Stimulated activated CD8-positive, alpha-beta memory T cell treated with anti-CD3 and anti-CD28 coated beads, Interleukin-12 subunit alpha, Interleukin-12 subunit beta, amount 100 ng/mL, for 24 hours (primary cell): ENCODE data around the gene DDOST.

Source experiments
- DNase-seq: peaks from one replicate; pipeline ENCODE4 v3.0.0-alpha.2; 2020; ENCODE audit errors: extremely low read depth

DDOST gene

DNA sequence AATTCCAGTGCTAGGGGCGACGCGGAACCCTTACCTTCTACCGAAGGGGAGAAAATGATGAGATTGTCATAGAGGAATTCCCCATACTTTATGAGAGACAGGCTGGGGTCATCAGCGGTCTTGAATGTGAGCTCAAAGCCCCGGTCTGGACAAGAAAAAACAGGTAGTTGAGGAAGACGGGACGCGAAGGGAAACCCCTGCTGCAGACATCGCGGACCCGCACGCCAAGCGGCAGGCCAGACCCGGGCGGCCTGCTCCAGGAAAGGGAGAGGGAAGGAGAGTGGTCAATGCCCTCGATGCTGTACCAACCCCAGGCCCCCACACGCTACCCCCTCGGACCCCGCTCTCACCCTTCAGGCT lies 342 bp downstream of the DDOST start:
- DNase-seq, result no peak

DNA sequence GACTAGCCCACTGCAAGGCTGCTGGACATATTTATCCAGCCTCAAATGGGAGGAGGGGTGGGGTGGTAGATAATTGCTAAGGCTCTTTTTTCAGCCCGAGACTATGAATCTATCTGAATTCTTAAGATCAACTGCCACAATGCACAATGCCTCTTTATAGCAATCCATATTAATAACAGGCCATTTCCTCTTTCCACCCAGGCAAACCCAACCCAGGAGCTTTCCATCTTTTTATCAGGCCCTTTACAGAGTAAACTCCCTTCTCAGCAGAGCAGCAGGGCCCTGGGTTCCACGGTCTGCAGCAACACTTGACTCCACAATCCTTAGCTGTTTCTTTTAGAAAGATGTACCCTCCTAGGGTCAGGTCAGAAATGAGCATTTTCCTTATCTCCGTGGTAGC lies 806 bp downstream of the DDOST start:
- no peak for DNase-seq

DNA sequence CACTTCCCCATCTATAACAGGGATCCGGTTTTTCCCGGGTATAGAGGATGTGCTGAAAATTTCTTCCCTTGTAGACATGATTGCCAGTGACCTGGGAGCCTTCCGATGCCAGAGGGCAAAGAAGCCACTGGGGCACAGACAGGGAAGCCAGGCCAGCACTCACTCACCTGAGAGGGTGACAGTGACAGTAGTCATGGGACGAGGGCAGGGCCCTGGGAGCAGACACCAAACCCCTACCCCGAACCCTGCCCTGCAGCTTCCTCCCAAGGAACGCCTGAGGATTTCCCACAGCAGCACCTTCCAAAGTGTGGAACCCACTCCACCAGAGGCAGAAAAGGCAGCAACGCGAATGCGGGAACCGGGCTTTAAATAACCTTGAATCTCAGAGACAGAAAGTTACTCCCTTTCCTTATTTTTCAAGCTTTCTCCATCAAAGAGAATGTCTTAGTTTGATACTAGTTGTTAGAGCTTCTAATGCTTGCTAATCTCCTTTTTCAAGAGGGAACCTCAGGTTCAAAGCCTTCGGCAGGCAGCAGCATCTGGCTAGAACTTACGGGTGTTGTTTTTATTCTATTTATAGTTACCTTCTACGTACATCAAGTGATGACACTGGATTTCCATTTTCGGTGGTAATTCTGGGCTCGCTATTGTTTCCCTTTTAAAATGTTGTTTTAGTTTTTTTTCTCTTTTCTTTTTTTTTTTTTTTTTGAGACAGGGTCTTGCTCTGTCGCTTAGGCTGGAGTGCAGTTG lies 2.8 kb downstream of the DDOST start:
- DNase-seq, result no peak

DNA sequence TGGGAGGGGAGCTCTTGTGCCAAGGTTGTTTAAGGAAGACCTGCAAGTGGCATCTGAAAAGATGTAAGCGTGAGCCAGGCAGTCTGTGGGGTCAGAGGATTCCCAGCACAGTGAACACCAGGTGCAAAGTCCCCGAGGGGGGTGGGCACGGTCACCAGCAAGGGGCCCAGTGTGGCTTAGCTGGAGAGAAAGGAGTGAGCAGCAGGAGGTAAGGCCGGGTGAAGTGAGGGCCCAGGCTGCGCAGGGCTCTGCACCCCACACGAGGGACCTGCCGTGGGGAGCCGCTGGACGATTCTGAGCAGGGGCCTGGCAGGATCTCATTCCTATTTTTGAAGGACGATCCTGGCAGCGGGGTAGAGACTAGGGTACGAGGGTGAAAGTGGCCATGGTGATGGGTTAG lies 4.1 kb downstream of the DDOST start:
- no peak for DNase-seq

DNA sequence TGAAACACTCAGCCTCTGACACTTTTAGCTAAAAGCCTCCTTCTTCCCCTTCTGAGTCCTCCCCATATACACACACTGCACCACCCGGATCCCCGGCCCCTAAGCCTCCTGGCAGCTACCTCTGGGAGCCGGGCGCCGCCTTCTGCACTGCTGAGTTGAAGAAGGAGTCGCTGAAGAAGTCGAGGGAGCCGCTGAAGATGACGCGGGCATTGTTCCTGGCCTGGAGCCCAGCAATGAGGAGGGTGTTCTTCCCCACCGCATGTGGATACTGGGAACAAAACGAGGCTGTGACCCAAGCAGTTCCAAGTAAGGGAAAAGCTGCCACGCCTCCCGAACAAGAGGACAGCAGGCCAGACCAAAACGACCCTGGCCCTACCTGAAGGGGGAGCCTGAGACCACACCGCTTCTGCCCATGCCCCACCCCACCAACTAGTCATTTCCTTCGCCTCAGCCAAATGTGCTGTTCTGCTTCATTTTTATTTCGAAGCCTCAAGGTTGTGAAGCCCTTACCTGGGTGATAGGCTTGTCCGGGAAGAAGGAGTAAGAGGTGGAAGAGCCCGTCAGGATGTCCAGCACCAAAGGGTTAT lies 7.0 kb downstream of the DDOST start:
- no peak for DNase-seq

DNA sequence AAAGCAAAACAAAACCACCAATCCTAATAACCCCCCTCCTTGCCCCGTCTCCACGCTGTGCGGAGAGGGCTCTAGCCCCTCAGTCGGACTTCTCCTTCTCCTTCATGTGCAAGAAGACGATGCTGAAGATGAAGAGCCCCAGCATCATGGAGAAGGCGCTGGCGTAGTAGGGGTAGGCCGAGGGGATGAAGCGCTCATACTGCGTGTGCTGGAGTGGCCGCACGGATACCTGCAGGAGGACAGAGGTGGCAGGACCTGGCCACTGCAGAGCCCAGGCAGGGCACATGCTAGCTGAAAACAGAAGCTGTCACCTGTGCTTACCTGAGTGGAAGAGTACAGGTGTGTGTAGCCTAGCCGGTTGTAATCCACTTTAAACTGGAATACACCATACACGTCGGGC lies 8.9 kb downstream of the DDOST start:
- no peak for DNase-seq

DNA sequence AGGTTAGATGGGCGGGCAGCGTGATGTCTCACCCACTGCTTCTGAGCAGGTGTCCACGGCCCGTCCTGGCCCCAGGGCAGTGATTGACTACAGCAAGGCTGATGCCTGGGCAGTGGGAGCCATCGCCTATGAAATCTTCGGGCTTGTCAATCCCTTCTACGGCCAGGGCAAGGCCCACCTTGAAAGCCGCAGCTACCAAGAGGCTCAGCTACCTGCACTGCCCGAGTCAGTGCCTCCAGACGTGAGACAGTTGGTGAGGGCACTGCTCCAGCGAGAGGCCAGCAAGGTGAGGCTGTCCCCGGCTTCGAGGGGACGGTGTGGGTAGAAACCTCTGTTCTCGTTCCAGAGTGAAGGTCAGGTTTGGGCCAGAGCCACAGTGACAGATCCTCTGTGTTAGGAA lies 12.2 kb downstream of the DDOST start:
- no peak for DNase-seq

DNA sequence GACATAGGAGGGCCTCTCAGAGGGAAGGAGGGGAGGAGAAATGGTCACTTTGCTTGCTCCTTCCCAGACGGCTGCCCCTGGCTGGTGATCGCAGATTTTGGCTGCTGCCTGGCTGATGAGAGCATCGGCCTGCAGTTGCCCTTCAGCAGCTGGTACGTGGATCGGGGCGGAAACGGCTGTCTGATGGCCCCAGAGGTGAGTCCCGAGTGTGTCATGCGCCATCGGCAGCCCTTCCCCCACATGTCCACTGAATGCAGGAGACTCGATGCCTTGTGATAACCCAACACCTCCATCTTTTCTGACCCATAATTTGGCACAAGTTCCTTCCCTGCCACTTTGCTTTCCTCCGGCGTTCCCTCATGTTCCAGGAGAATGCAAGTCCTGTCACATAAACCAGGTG lies 12.7 kb downstream of the DDOST start:
- DNase-seq, result no peak

DNA sequence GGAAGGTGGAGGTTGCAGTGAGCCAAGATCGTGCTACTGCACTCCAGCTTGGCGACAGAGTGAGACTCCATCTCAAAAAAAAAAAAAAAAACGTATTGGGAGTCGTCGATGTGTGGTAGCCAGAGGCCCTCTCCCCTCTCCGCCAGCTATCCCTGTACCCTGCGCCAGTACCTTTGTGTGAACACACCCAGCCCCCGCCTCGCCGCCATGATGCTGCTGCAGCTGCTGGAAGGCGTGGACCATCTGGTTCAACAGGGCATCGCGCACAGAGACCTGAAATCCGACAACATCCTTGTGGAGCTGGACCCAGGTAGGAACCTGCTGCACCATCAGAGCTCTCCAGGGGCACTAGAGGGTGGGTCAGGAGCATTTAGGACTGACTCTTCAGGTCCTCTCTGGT lies 15.8 kb downstream of the DDOST start:
- no peak for DNase-seq

DNA sequence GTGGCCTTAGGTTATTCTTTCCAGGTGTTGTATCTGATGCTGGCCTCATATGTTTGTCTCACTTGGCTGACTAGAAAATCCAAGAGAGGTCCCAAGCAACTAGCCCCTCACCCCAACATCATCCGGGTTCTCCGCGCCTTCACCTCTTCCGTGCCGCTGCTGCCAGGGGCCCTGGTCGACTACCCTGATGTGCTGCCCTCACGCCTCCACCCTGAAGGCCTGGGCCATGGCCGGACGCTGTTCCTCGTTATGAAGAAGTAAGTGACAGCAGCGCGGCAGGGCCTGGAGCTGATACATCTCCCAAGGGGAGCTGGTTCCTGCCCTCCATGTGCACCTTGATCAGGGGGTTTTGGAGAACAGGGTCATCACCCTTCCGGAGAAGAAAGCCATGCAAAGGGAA lies 16.8 kb downstream of the DDOST start:
- no peak for DNase-seq

DNA sequence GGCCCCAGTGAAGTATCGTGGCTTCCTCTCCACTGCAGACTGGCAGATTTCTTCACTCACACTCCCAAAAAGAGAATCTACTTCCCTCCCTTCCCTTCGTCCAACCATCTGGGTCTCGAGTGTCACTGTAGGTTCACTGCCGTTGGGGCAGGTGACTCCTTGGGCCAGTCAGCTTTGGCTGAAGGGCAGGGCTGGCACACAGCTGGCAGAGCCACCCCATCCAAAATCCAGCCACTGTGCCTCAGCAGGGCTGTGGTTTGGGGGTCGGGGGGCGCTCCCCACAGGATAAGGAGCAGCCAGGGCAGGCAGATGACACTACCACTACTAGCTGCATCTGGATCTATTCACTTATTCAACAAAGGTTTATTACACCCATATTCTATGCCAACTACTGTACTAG lies 18.1 kb downstream of the DDOST start:
- DNase-seq, result no peak

DNA sequence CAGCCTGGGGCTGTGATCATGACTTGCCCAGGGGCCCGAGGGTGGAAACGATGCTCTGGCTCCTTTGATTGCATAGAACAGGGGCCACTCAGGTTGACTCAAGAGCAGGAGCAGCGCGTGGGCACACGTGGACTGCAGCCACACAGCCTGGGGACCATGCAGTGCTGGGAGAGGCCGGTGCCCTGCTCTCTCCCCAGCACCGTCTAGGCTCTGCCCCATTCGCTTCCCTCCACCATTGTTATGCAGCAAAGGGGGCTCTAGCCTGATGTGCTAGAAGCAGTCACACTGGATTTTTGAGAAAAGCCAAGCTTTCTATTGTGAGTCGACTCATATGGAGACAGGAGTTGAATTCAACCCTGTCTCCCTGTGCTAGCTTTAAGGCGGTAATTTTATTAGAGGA lies 19.2 kb downstream of the DDOST start:
- DNase-seq, result no peak

DNA sequence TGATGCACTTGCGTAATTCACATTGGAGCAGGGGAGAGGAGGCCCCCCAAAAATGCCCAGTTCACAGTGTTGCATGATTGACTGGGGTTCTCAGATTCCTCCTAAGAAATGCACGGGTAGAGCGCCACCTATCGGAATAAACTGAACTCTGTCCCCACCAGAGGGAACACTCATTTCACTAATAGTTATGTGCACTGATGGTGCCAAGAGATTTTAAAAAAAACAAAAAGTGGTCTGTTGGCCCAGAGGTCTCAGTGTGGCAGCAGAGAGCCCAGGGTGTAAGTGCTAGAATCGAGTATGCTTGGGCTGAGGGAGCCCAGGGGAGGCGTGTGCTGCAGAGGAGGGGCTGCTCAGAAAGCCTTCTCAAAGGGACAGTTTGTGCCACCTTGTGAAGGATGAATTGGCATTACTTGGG lies 21.0 kb downstream of the DDOST start:
- no peak for DNase-seq

DNA sequence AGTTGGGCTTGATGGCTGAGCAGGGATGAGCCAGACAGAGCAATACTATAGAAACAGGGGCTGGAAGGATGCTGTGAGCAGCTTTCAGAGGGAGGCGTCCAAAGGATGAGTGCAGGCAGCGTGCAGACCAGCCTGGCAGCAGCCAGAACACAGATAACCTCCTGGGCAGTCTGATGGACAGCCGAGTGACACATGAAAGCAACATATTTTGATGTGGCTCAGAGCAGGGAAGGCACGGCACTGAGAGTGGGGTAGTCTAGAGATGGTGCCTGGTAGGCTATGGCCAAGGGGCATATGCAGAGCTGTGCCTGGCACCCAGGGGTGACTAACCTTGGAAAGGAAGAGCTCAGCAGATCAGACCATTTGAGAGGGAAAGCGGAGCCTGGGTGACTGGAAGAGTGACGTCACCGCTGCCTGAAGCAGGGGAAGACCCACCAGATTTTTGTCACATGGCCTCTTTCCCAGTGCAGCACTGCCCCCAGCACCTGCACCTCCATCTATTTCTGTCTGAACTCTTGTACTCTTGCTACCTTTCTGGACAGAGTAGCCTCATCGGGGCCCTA lies 24.3 kb downstream of the DDOST start:
- no peak for DNase-seq

DNA sequence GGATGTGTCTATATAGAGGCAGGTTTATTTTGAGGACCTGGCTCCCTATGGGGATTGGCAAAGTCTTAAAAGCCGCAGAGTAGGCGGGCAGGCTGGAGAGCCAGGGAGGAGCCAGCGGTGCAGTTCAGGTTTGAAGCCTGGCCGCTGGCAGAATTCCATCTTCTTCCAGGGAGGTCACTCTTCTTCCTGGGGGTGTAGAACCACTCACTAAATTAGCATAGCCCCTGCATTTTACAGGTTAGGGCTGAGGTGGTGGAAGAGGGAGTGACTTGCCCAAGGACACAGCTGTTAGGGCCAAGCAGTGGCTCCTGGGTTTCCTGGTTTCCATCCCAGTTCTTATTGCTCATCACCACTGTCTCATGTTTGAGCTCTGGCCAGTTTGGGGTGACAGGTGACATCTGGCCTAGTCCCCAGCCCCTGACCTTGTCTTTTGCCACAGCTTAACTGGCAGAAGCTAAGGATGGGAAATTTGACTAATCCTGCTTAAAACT lies 26.5 kb downstream of the DDOST start:
- no peak for DNase-seq

DNA sequence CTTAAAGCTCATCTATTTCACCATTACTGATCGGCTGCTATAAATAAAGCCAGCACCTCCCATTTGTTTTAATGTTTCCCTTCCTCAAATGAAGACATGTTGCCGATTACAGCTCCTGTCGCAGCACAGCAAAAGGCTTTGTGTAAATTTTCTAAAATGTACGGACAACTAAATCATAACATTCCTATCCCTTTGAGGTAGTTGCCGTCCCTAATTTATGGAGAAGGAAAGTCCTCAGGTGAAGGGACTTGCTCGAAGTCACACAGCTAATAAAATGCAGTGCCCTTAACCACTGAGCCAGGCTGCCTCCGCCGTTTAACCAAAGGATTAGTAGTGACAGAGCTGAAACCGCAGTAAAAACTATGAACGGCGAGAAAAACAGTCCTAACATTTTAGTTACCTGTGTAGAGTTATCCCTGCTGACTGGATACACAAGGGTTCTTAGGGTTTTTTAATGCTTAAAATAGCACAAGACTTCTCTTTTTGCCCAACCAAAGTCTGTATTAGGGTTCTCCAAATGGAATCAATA lies 27.0 kb downstream of the DDOST start:
- no peak for DNase-seq

DNA sequence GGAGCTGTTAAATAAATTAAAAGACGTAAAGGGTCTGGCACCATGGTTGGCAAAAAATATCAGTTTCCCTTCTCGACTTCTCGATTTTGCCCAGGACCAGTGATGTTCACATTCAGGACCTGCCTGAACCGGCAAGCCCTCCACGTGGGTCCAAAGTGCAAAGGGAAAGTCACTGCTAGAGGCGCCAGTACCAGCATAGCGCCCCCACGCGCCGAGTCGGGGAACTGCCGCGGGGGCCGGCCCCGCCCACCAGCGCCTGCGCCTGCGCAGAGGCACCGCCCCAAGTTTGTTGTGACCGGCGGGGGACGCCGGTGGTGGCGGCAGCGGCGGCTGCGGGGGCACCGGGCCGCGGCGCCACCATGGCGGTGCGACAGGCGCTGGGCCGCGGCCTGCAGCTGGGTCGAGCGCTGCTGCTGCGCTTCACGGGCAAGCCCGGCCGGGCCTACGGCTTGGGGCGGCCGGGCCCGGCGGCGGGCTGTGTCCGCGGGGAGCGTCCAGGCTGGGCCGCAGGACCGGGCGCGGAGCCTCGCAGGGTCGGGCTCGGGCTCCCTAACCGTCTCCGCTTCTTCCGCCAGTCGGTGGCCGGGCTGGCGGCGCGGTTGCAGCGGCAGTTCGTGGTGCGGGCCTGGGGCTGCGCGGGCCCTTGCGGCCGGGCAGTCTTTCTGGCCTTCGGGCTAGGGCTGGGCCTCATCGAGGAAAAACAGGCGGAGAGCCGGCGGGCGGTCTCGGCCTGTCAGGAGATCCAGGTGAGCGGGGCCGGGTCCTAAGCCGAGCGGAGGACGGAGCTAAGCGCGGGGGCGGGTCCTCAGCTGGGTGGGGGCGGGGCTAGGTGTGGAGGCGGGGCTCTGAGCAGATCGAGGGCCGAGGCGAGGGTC lies 27.7 kb downstream of the DDOST start, which contains the start of gene PINK1:
Gene PINK1, plus strand, starts transcription at position 269 of the 875 bp plus-strand sequence. Its CDS starts 91 bp downstream, at position 360.
- peak; percentile 51 for DNase-seq

DNA sequence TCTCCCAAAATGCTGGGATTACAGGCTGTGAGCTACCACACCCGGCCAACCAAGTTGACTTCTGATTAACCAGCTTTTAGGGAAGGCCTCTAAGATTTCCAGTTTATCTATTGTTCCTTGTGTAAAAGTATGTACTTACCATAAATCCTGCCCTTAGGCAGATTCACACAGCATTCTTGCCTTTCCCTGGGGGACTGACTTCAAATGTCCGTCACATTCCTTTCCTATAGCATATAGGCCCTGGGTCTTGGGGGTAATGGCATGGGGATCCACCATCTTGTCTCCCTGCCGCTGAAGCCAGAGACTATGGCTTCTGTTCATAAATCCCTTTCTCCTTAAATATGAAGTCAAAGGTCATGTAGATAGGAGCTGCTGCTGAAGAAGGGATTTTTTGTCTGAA lies 28.8 kb downstream of the DDOST start:
- no peak for DNase-seq

DNA sequence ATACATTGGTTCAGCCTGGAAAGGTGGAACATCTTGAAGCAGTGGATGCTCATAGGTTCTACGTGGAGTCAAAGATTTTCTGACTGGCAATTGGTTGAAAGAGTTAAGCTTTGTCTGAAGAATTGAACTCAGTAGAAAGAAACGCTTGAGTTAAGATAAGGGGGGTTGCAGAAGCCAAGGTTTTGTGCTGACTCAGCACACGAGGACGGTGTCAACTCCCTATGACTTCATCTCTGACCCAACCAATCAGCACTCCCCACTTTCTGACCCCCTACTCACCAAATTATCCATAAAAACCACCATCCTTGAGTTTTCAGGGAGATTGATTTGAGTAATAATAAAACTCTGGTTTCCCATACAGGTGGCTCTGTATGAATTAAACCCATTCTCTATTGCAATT lies 30.4 kb downstream of the DDOST start:
- no peak for DNase-seq

DNA sequence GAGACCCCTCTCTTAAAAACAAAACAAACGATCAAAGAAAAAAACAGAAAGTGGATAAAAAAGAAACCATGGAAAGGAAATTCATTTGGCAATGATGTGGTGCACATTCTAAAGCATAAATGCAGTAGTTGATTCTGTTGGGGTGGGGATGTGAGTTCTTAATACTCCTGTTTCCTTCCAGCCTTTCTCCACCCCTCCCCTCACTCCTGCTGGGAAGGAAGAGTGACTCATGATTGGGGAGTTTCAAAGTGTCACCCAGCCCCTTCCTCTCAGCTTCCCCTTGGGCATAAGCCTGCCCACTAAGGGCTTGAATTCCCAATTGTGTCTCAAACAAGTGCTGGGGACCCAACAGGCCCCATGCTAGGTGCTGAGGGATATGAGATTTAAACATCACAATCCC lies 34.6 kb downstream of the DDOST start:
- no peak for DNase-seq

DNA sequence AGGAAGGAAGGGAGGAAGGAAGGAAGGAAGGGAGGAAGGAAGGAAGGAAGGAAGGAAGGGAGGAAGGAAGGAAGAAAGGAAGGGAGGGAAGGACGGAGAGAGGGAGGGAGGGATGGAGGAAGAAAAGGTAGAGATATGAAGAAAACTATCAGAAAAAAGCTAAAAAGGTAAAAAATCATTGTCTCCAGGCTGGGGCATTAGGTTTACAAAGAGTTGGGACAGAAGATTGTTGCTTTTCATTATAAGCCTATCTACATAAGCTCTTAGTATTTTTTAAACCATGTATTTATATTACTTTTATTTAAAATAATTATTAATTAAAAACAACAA lies 35.1 kb downstream of the DDOST start:
- no peak for DNase-seq
